ENCODE data around the gene NCK2. TPM values are rescaled to one million over a fixed set of nuclear protein-coding genes. Genes with fewer than 3 reads are reported as not detected.

Gene NCK2
- total RNA-seq, 1 donor from 2014 or later = 55.2 TPM

GRCh38 chr2:105736145-105736544 lies 8.6 kb upstream of the NCK2 start:
- no peak for DNase-seq (ENCODE audit: low spot score)
- Mint-ChIP-seq H3K27ac (ENCODE audit: unreplicated experiment) (peak overlapping the region; percentile 17), H3K4me3 (ENCODE audit: unreplicated experiment) (no peak overlapping the region), H3K36me3 (ENCODE audit: low read depth) (no peaks in the 10 kb centered on the region), H3K27me3 (ENCODE audit: low read depth) (no peaks in the 10 kb centered on the region), H3K9me3 (ENCODE audit: low read depth) (peaks cover 3% of the 10 kb centered on the region), H3K4me1 (ENCODE audit: low read depth) (peaks cover 26% of the 10 kb centered on the region)
- no peak for TF ChIP-seq CTCF (IDR thresholded peaks at IDR 0.05)

GRCh38 chr2:105737980-105738657 lies 6.6 kb upstream of the NCK2 start:
- H3K4me3 Mint-ChIP-seq (ENCODE audit: unreplicated experiment) = no peak overlapping the region
- DNase-seq (ENCODE audit: low spot score) = no peak
- H3K4me1 Mint-ChIP-seq (ENCODE audit: low read depth) = peaks cover 26% of the 10 kb centered on the region
- H3K27ac Mint-ChIP-seq (ENCODE audit: unreplicated experiment) = no peak overlapping the region
- no peak for TF ChIP-seq CTCF (IDR thresholded peaks at IDR 0.05)
- no peaks in the 10 kb centered on the region for H3K27me3 Mint-ChIP-seq (ENCODE audit: low read depth)
- H3K36me3 Mint-ChIP-seq (ENCODE audit: low read depth) = no peaks in the 10 kb centered on the region
- H3K9me3 Mint-ChIP-seq (ENCODE audit: low read depth) = peaks cover 6% of the 10 kb centered on the region

GRCh38 chr2:105738658-105739241 lies 6.0 kb upstream of the NCK2 start:
- H3K4me1 Mint-ChIP-seq (ENCODE audit: low read depth) = peaks cover 27% of the 10 kb centered on the region
- no peak for TF ChIP-seq CTCF (IDR thresholded peaks at IDR 0.05)

GRCh38 chr2:105739426-105739825 lies 5.3 kb upstream of the NCK2 start:
- H3K27me3 Mint-ChIP-seq (ENCODE audit: low read depth) = no peaks in the 10 kb centered on the region
- peaks cover 32% of the 10 kb centered on the region for H3K4me1 Mint-ChIP-seq (ENCODE audit: low read depth)
- TF ChIP-seq CTCF (IDR thresholded peaks at IDR 0.05) = no peak
- no peak overlapping the region for H3K27ac Mint-ChIP-seq (ENCODE audit: unreplicated experiment)
- H3K9me3 Mint-ChIP-seq (ENCODE audit: low read depth) = peaks cover 6% of the 10 kb centered on the region
- H3K36me3 Mint-ChIP-seq (ENCODE audit: low read depth) = no peaks in the 10 kb centered on the region
- no peak overlapping the region for H3K4me3 Mint-ChIP-seq (ENCODE audit: unreplicated experiment)
- no peak for DNase-seq (ENCODE audit: low spot score)

More at GRCh38 chr2:105738658-105739241, 6.0 kb upstream of the NCK2 start:
- DNase-seq (ENCODE audit: low spot score) = no peak
- Mint-ChIP-seq H3K36me3 (ENCODE audit: low read depth) (no peaks in the 10 kb centered on the region), H3K9me3 (ENCODE audit: low read depth) (peaks cover 6% of the 10 kb centered on the region), H3K4me3 (ENCODE audit: unreplicated experiment) (no peak overlapping the region), H3K27ac (ENCODE audit: unreplicated experiment) (no peak overlapping the region), H3K27me3 (ENCODE audit: low read depth) (no peaks in the 10 kb centered on the region)

GRCh38 chr2:105739944-105740530 lies 4.7 kb upstream of the NCK2 start:
- H3K27ac Mint-ChIP-seq (ENCODE audit: unreplicated experiment) = no peak overlapping the region
- no peak overlapping the region for H3K4me3 Mint-ChIP-seq (ENCODE audit: unreplicated experiment)
- H3K4me1 Mint-ChIP-seq (ENCODE audit: low read depth) = peaks cover 26% of the 10 kb centered on the region
- H3K27me3 Mint-ChIP-seq (ENCODE audit: low read depth) = no peaks in the 10 kb centered on the region
- no peak for TF ChIP-seq CTCF (IDR thresholded peaks at IDR 0.05)
- H3K9me3 Mint-ChIP-seq (ENCODE audit: low read depth) = peaks cover 6% of the 10 kb centered on the region
- DNase-seq (ENCODE audit: low spot score) = no peak
- no peaks in the 10 kb centered on the region for H3K36me3 Mint-ChIP-seq (ENCODE audit: low read depth)
